T-cell (primary cell): Measurements from ENCODE around the gene ADAMTS16. TPM values are rescaled to one million over a fixed set of nuclear protein-coding genes. Genes with fewer than 3 reads are reported as not detected.

ENCODE experiments used
- ATAC-seq, 4 experiments: fragments of 200-7000 bp in 3 of 4; fragments of 150-1000 bp in 1 of 4; cut with Tn5 transposase; replicated peaks in 1 of 4; 1 replicate in 3 of 4; 2 replicates in 1 of 4; pipeline ENCODE4 v1.10.0; 2021; ENCODE audit warnings: moderate library complexity in 3 of 4, mild to moderate bottlenecking in 2 of 4, moderate number of reproducible peaks in 1 of 4
- CTCF ChIA-PET, 2 donors: fragments of 300-600 bp; sonication (Branson Sonifier 250); formaldehyde crosslinking; loops; one replicate each; lab custom pipeline; 2022; ENCODE audit warnings: antibody characterized with exemption in 2 of 2; lab: Charles Lee
- POLR2A ChIA-PET, 2 donors: fragments of 300-600 bp; sonication (Branson Sonifier 250); formaldehyde crosslinking; loops; one replicate each; lab custom pipeline; 2022; ENCODE audit warnings: antibody characterized with exemption in 2 of 2; lab: Charles Lee
- DNase-seq, 35 experiments: peaks; one replicate each; pipeline versions ENCODE4 v3.0.0 to v3.0.0-alpha.2; 2013 to 2023
- H3K27ac ChIP-seq: one replicate; pipeline ENCODE4 v1.5.1; 2013; ENCODE audit warnings: low read length
- H3K27me3 ChIP-seq, 2 experiments: replicated peaks in 1 of 2; 1 replicate in 1 of 2; 2 replicates in 1 of 2; pipeline versions ENCODE4 v1.6.1 to v1.7.0; 2013; ENCODE audit warnings: low read length in 1 of 2, mixed read lengths in 1 of 2; ENCODE audit not compliant: control insufficient read depth in 2 of 2, insufficient read depth in 2 of 2; ENCODE audit errors: extremely low read depth in 1 of 2
- H3K36me3 ChIP-seq, 2 donors: 1 replicate in 1 of 2; 2 replicates in 1 of 2; pipeline versions ENCODE4 v1.6.1 to v1.7.0; 2013; ENCODE audit warnings: low read length in 1 of 2; ENCODE audit not compliant: control insufficient read depth in 2 of 2, insufficient read depth in 1 of 2; ENCODE audit errors: extremely low read depth in 1 of 2
- H3K4me1 ChIP-seq, 2 experiments: 1 replicate in 1 of 2; 2 replicates in 1 of 2; pipeline versions ENCODE4 v1.6.1 to v1.7.0; 2013; ENCODE audit warnings: low read length in 2 of 2, mixed read lengths in 1 of 2; ENCODE audit not compliant: insufficient read depth in 2 of 2, control insufficient read depth in 1 of 2; ENCODE audit errors: extremely low read depth in 1 of 2
- H3K4me3 ChIP-seq, 2 donors: 1 replicate in 1 of 2; 2 replicates in 1 of 2; pipeline versions ENCODE4 v1.5.1 to v1.7.0; 2013; ENCODE audit warnings: mild to moderate bottlenecking in 2 of 2, low read length in 1 of 2, moderate library complexity in 1 of 2; ENCODE audit not compliant: control insufficient read depth in 1 of 2; ENCODE audit errors: extremely low read depth in 1 of 2
- H3K9me3 ChIP-seq: 2 replicates; pipeline ENCODE4 v1.7.0; 2013
- H3K27ac Mint-ChIP-seq, 2 donors: one replicate each; pipeline ENCODE4 v1.8.0; 2020 to 2021; ENCODE audit warnings: mild to moderate bottlenecking in 2 of 2, mixed read lengths in 2 of 2
- H3K27me3 Mint-ChIP-seq, 2 donors: one replicate each; pipeline ENCODE4 v1.8.0; 2021 to 2022; ENCODE audit warnings: mixed read lengths in 2 of 2
- H3K36me3 Mint-ChIP-seq: one replicate; pipeline ENCODE4 v1.8.0; 2021; ENCODE audit warnings: mixed read lengths
- H3K4me1 Mint-ChIP-seq, 3 donors: one replicate each; pipeline ENCODE4 v1.8.0; 2020 to 2022; ENCODE audit warnings: mixed read lengths in 3 of 3, mild to moderate bottlenecking in 1 of 3
- H3K4me3 Mint-ChIP-seq, 3 donors: one replicate each; pipeline ENCODE4 v1.8.0; 2020 to 2022; ENCODE audit warnings: mild to moderate bottlenecking in 3 of 3, mixed read lengths in 3 of 3, moderate library complexity in 3 of 3
- H3K9me3 Mint-ChIP-seq, 3 donors: one replicate each; pipeline ENCODE4 v1.8.0; 2020 to 2022; ENCODE audit warnings: mixed read lengths in 3 of 3
- WGBS: methylation state at CpG from one replicate; pipeline ENCODE4 v1.1.5; 2013; ENCODE audit warnings: missing lambda C conversion rate; ENCODE audit not compliant: insufficient coverage; 5-methylcytosine and 5-hydroxymethylcytosine counted together
- total RNA-seq, 35 experiments: library from RNA in 6 of 35; stranded (reverse) in 6 of 35; fragments of 120-200 nt in 1 of 35; gene quantifications; one replicate each; pipeline versions ENCODE4 v1.2.1 to v1.2.4 and lab custom pipeline; 2013 to 2026

ADAMTS16 gene
- total RNA-seq, 5 donors from 2014 or later (not counting 1 experiment from before 2014, with no cell fraction given), result 0.06 to 0.09 TPM; not detected in 3

DNA sequence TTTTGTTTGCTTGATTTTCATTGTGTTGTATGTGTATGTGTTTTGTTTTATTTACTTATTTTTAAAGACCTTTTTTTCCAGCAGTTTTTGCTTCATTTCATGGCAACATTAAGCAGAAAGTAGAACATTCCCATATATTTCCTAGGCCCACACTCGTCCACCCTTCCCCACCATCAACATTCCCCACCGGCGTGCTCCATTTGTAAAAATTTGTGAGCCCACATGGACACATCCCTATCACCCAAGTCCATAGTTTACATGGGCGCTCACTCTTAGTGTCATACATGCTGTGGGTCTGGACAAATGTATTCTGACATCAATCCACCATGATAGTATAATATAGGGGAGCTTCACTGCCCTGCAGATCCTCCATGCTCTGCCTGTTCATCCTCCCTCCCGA lies 133.8 kb downstream of the ADAMTS16 start:
- CTCF ChIA-PET, result no interaction called here
- no peaks in the 10 kb centered on the region for H3K4me1 Mint-ChIP-seq
- Histone ChIP-seq H3K4me3 (no peak overlapping the region), H3K27me3 (peaks cover 0 to 9% of the 10 kb centered on the region in 2 experiments), H3K27ac (no peak overlapping the region), H3K9me3 (no peaks in the 10 kb centered on the region), H3K36me3 (no peaks in the 10 kb centered on the region), H3K4me1 (no peaks in the 10 kb centered on the region)
- POLR2A ChIA-PET, result no interaction called here
- peaks cover 0 to 5% of the 10 kb centered on the region in 2 donors for H3K27me3 Mint-ChIP-seq
- DNase-seq, result no peak
- ATAC-seq, result no peak
- no peaks in the 10 kb centered on the region for H3K36me3 Mint-ChIP-seq
- WGBS, result no CpG with 5 or more reads among the region's 5 CpGs
- H3K4me3 Mint-ChIP-seq, result no peak overlapping the region
- no peak overlapping the region for H3K27ac Mint-ChIP-seq
- H3K9me3 Mint-ChIP-seq, result no peaks in the 10 kb centered on the region

DNA sequence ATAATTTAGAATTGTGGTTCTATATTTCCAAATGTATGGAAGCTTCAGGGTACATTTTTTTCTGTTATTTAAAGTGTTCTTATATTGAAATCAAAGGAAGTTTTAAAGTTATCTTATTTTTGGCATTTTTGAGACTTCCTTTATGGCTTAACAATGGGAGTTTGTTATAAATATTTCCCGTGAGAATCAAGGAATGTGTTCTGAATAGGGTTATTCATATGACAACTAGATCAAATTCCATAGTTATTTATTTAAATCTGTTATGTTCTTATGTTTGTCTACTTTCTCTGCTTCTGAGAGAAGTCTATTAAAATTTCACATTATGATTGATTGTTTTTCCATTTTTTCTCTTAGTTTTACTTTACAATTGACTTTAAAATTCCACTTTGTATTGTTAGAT lies 135.1 kb downstream of the ADAMTS16 start:
- WGBS, result no CpG with 5 or more reads among the region's 1 CpG
- ATAC-seq (no peak), DNase-seq (no peak)
- CTCF ChIA-PET, result no interaction called here
- Histone ChIP-seq H3K27me3 (peaks cover 0 to 2% of the 10 kb centered on the region in 2 experiments), H3K4me1 (no peaks in the 10 kb centered on the region), H3K9me3 (no peaks in the 10 kb centered on the region), H3K27ac (no peak overlapping the region), H3K36me3 (no peaks in the 10 kb centered on the region), H3K4me3 (no peak overlapping the region)
- H3K9me3 Mint-ChIP-seq, result no peaks in the 10 kb centered on the region
- no peaks in the 10 kb centered on the region for H3K36me3 Mint-ChIP-seq
- peaks cover 0 to 5% of the 10 kb centered on the region in 2 donors for H3K27me3 Mint-ChIP-seq
- H3K27ac Mint-ChIP-seq, result no peak overlapping the region
- POLR2A ChIA-PET, result no interaction called here
- H3K4me1 Mint-ChIP-seq, result no peaks in the 10 kb centered on the region
- no peak overlapping the region for H3K4me3 Mint-ChIP-seq

DNA sequence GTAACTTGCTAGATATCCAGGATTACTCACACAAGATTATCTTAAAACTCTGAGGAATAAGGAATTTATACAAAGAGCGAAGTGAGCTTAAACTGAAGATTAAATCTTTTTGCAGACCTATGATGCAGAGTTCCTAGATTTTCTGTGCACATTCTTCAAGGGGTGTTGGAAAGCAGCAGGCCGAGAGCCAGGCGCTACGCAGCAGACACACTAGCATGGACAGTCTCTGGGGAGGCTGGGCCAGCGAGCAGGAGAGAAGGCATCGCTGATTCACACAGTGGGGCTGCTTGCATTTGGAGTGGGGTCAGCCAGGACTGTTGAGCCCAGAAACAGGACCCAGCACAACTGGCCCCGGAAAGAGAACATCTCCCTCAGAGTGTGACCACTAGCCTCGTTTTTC lies 136.3 kb downstream of the ADAMTS16 start:
- Mint-ChIP-seq H3K27ac (no peak overlapping the region), H3K36me3 (no peaks in the 10 kb centered on the region), H3K9me3 (no peaks in the 10 kb centered on the region), H3K27me3 (peaks cover 0 to 5% of the 10 kb centered on the region in 2 donors), H3K4me1 (no peaks in the 10 kb centered on the region), H3K4me3 (no peak overlapping the region)
- H3K27me3 ChIP-seq, result peaks cover 0 to 2% of the 10 kb centered on the region in 2 experiments
- no peak overlapping the region for H3K27ac ChIP-seq
- DNase-seq (no peak), ATAC-seq (no peak)
- ChIA-PET CTCF (no interaction called here), POLR2A (no interaction called here)
- no peaks in the 10 kb centered on the region for H3K4me1 ChIP-seq
- no peaks in the 10 kb centered on the region for H3K9me3 ChIP-seq
- H3K36me3 ChIP-seq, result no peaks in the 10 kb centered on the region
- WGBS, result 88% methylated on average over 6 of the region's 8 CpGs
- no peak overlapping the region for H3K4me3 ChIP-seq

DNA sequence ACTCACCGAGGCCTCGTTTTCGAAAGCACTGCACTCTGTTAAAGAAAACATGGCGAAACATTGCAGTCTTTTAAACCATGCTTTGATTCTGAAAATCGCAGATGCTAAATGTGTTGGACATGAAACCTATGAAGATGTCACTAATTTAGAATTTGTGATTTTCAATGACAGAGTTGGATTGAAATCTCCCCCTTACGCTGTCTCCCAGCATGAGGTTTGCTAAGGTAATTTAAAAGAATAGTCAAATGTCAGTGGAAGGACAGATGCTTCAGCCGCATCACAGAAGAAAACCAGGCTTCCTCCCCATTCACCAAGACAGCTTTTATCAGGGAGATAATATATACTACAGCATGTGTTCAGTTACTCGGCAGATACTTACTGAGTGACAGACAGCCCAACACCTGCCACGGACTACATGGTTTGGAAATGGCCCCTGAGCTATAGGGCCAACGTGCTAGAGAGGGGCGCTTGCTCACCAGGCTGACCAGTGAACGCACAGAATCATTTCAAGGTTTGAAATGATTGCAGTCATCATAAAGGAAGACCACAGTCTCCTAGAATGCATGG lies 136.9 kb downstream of the ADAMTS16 start:
- peaks cover 0 to 5% of the 10 kb centered on the region in 2 donors for H3K27me3 Mint-ChIP-seq
- no peak overlapping the region for H3K27ac ChIP-seq
- WGBS, result 90% methylated on average over 8 of the region's 12 CpGs
- no peaks in the 10 kb centered on the region for H3K9me3 Mint-ChIP-seq
- CTCF ChIA-PET, result no interaction called here
- no peaks in the 10 kb centered on the region for H3K4me1 Mint-ChIP-seq
- H3K4me1 ChIP-seq, result no peaks in the 10 kb centered on the region
- no peak overlapping the region for H3K4me3 ChIP-seq
- H3K36me3 ChIP-seq, result no peaks in the 10 kb centered on the region
- peaks cover 0 to 2% of the 10 kb centered on the region in 2 experiments for H3K27me3 ChIP-seq
- H3K9me3 ChIP-seq, result no peaks in the 10 kb centered on the region
- ATAC-seq (no peak), DNase-seq (no peak)
- H3K27ac Mint-ChIP-seq, result no peak overlapping the region
- no peaks in the 10 kb centered on the region for H3K36me3 Mint-ChIP-seq
- POLR2A ChIA-PET, result no interaction called here
- H3K4me3 Mint-ChIP-seq, result no peak overlapping the region

- H3K4me1 Mint-ChIP-seq, result no peaks in the 10 kb centered on the region
- H3K27ac ChIP-seq, result no peak overlapping the region
- H3K36me3 ChIP-seq, result no peaks in the 10 kb centered on the region
- H3K4me1 ChIP-seq, result no peaks in the 10 kb centered on the region
- H3K9me3 ChIP-seq, result no peaks in the 10 kb centered on the region
- H3K9me3 Mint-ChIP-seq, result peaks cover 0 to 4% (median 3%) of the 10 kb centered on the region in 3 donors
- ChIA-PET CTCF (no interaction called here), POLR2A (no interaction called here)
- H3K36me3 Mint-ChIP-seq, result no peaks in the 10 kb centered on the region
- DNase-seq (no peak), ATAC-seq (no peak)
- H3K27me3 ChIP-seq, result peaks cover 0 to 2% of the 10 kb centered on the region in 2 experiments
- 80% methylated on average over 2 of the region's 4 CpGs for WGBS
- H3K27me3 Mint-ChIP-seq, result peaks cover 0 to 5% of the 10 kb centered on the region in 2 donors
- H3K27ac Mint-ChIP-seq, result no peak overlapping the region
- no peak overlapping the region for H3K4me3 Mint-ChIP-seq
- no peak overlapping the region for H3K4me3 ChIP-seq
Measured at GRCh38 chr5:5278201-5278814, 138.2 kb downstream of the ADAMTS16 start.

GRCh38 chr5:5278815-5279381 lies 138.8 kb downstream of the ADAMTS16 start:
- Mint-ChIP-seq H3K27me3 (peaks cover 0 to 5% of the 10 kb centered on the region in 2 donors), H3K36me3 (no peaks in the 10 kb centered on the region), H3K4me1 (no peaks in the 10 kb centered on the region), H3K9me3 (peaks cover 0 to 4% (median 3%) of the 10 kb centered on the region in 3 donors), H3K4me3 (no peak overlapping the region), H3K27ac (no peak overlapping the region)
- H3K27me3 ChIP-seq, result peaks cover 0 to 2% of the 10 kb centered on the region in 2 experiments
- H3K4me1 ChIP-seq, result no peaks in the 10 kb centered on the region
- ATAC-seq (no peak), DNase-seq (no peak)
- H3K4me3 ChIP-seq, result no peak overlapping the region
- ChIA-PET POLR2A (no interaction called here), CTCF (no interaction called here)
- no peaks in the 10 kb centered on the region for H3K36me3 ChIP-seq
- H3K27ac ChIP-seq, result no peak overlapping the region
- WGBS, result no CpG with 5 or more reads among the region's 3 CpGs
- H3K9me3 ChIP-seq, result peaks cover 3% of the 10 kb centered on the region
